Nephron progenitor cell (in vitro differentiated cells): ENCODE measurements around the gene UROC1.

Experiments used
- DNase-seq: peaks from one replicate; pipeline ENCODE4 v3.0.0; 2021
- H3K27ac Mint-ChIP-seq: 2 replicates; pipeline ENCODE4 v1.8.0; 2021; ENCODE audit warnings: mild to moderate bottlenecking, moderate library complexity, mixed read lengths
- H3K27me3 Mint-ChIP-seq: 2 replicates; pipeline ENCODE4 v1.8.0; 2021; ENCODE audit warnings: mild to moderate bottlenecking, low read depth, mixed read lengths; ENCODE audit not compliant: poor library complexity
- H3K36me3 Mint-ChIP-seq: 2 replicates; pipeline ENCODE4 v1.8.0; 2021; ENCODE audit warnings: low read depth, mixed read lengths
- H3K4me1 Mint-ChIP-seq: 2 replicates; pipeline ENCODE4 v1.8.0; 2021; ENCODE audit warnings: mixed read lengths
- H3K4me3 Mint-ChIP-seq: 2 replicates; pipeline ENCODE4 v1.8.0; 2021; ENCODE audit warnings: mild to moderate bottlenecking, moderate library complexity, mixed read lengths
- H3K9me3 Mint-ChIP-seq: 2 replicates; pipeline ENCODE4 v1.8.0; 2021; ENCODE audit warnings: mild to moderate bottlenecking, moderate library complexity, mixed read lengths
- CTCF ChIP-seq: fragments of 200-600 bp; sonication (generic); IDR thresholded peaks from 2 replicates; pipeline ENCODE4 v1.5.0; 2021; ENCODE audit warnings: antibody characterized with exemption

UROC1 gene

GRCh38 chr3:126439968-126440708, 77.4 kb downstream of the UROC1 start:
- no peak for TF ChIP-seq CTCF
- Mint-ChIP-seq H3K9me3 (no peaks in the 10 kb centered on the region), H3K27me3 (peaks cover 4% of the 10 kb centered on the region), H3K27ac (no peak overlapping the region), H3K36me3 (peaks cover 19% of the 10 kb centered on the region), H3K4me1 (peaks cover 6% of the 10 kb centered on the region), H3K4me3 (no peak overlapping the region)
- DNase-seq = no peak

- Mint-ChIP-seq H3K4me1 (peaks cover 8% of the 10 kb centered on the region), H3K9me3 (no peaks in the 10 kb centered on the region), H3K4me3 (no peak overlapping the region), H3K27ac (peak overlapping the region; percentile 59), H3K36me3 (peaks cover 19% of the 10 kb centered on the region), H3K27me3 (peaks cover 6% of the 10 kb centered on the region)
- no peak for TF ChIP-seq CTCF
- DNase-seq = no peak
Measured at GRCh38 chr3:126439346-126439967, 78.1 kb downstream of the UROC1 start.

GRCh38 chr3:126438746-126439145, 78.8 kb downstream of the UROC1 start:
- DNase-seq = no peak
- Mint-ChIP-seq H3K27me3 (peaks cover 10% of the 10 kb centered on the region), H3K4me1 (peaks cover 13% of the 10 kb centered on the region), H3K9me3 (no peaks in the 10 kb centered on the region), H3K27ac (no peak overlapping the region), H3K4me3 (no peak overlapping the region), H3K36me3 (peaks cover 19% of the 10 kb centered on the region)
- TF ChIP-seq CTCF = no peak

- Mint-ChIP-seq H3K4me3 (no peak overlapping the region), H3K9me3 (no peaks in the 10 kb centered on the region), H3K36me3 (peaks cover 19% of the 10 kb centered on the region), H3K27ac (no peak overlapping the region), H3K4me1 (peaks cover 11% of the 10 kb centered on the region), H3K27me3 (peaks cover 10% of the 10 kb centered on the region)
- TF ChIP-seq CTCF = no peak
- no peak for DNase-seq
Measured at GRCh38 chr3:126438186-126438585, 79.4 kb downstream of the UROC1 start.

GRCh38 chr3:126436826-126437717, 80.5 kb downstream of the UROC1 start:
- H3K36me3 Mint-ChIP-seq = peaks cover 24% of the 10 kb centered on the region
- TF ChIP-seq CTCF = no peak
- peaks cover 7% of the 10 kb centered on the region for H3K4me1 Mint-ChIP-seq
- no peak overlapping the region for H3K27ac Mint-ChIP-seq
- peaks cover 10% of the 10 kb centered on the region for H3K27me3 Mint-ChIP-seq
- no peak for DNase-seq
- no peak overlapping the region for H3K4me3 Mint-ChIP-seq
- H3K9me3 Mint-ChIP-seq = no peaks in the 10 kb centered on the region
